Transverse colon (tissue), 4 donors: Measurements from ENCODE around the gene ZNF892. TPM values are rescaled to one million over a fixed set of nuclear protein-coding genes. Genes with fewer than 3 reads are reported as not detected.

ENCODE experiments used
- DNase-seq: peaks from one replicate; pipeline ENCODE4 v3.0.0-alpha.2; 2019
- H3K27ac ChIP-seq, 4 donors: fragments of 200-600 bp; sonication (generic); 2 replicates each; pipeline ENCODE4 v1.5.1; 2016 to 2018; ENCODE audit warnings: inconsistent platforms in 4 of 4
- H3K27me3 ChIP-seq: fragments of 200-600 bp; sonication (generic); 2 replicates; pipeline ENCODE4 v1.5.1; 2017; ENCODE audit warnings: inconsistent platforms
- H3K36me3 ChIP-seq, 4 donors: fragments of 200-600 bp; sonication (generic); 2 replicates each; pipeline ENCODE4 v1.5.1; 2017 to 2019; ENCODE audit warnings: inconsistent platforms in 4 of 4
- H3K4me1 ChIP-seq, 4 donors: fragments of 200-600 bp; sonication (generic); 2 replicates each; pipeline ENCODE4 v1.5.1; 2017 to 2020; ENCODE audit warnings: inconsistent platforms in 4 of 4
- H3K4me3 ChIP-seq, 4 donors: fragments of 200-600 bp; sonication (generic); 1 replicate in 1 of 4; 2 replicates in 3 of 4; pipeline versions ENCODE4 v1.5.1 to v1.6.1; 2017 to 2019; ENCODE audit warnings: inconsistent platforms in 4 of 4
- H3K9me3 ChIP-seq, 2 donors: fragments of 200-600 bp; sonication (generic); 2 replicates each; pipeline ENCODE4 v1.5.1; 2017 to 2019; ENCODE audit warnings: inconsistent platforms in 2 of 2
- EP300 ChIP-seq: sonication (generic); formaldehyde crosslinking; IDR thresholded peaks from one replicate; pipeline ENCODE4 v1.6.1; 2017; ENCODE audit warnings: antibody characterized with exemption, low read depth
- POLR2A ChIP-seq: fragments of 450-650 bp; IDR thresholded peaks from one replicate; pipeline ENCODE4 v1.6.1; 2016; ENCODE audit warnings: antibody characterized with exemption, mild to moderate bottlenecking, moderate library complexity
- POLR2AphosphoS5 ChIP-seq, 3 donors: sonication (generic); formaldehyde crosslinking; IDR thresholded peaks; one replicate each; pipeline ENCODE4 v1.6.1; 2016; ENCODE audit warnings: antibody characterized with exemption in 3 of 3
- WGBS, 2 donors: methylation state at CpG; one replicate each; pipeline ENCODE4 v1.1.5; 2018; ENCODE audit warnings: low coverage in 1 of 2; 5-methylcytosine and 5-hydroxymethylcytosine counted together
- in situ Hi-C, 4 donors: fragments of 200-750 bp; cut with MboI; loops; one replicate each; pipeline versions ENCODE4 v1.15.0 to v1.15.1; 2017; ENCODE audit warnings: low sequenced_read_pairs in 3 of 4, low pct_ligation_motif_present in 1 of 4, low pct_unique_long_range_greater_than_20kb in 1 of 4
- intact Hi-C: fragments of 100-400 bp; cut with DNase I; formaldehyde crosslinking; loops from one replicate; pipeline ENCODE4 v1.15.1; 2023; ENCODE audit warnings: low total_unique reads
- total RNA-seq, 4 donors: library from RNA; depleted of rRNA; stranded (reverse); fragments of >200 nt; gene quantifications; one replicate each; pipeline ENCODE4 v1.1.0, GENCODE V29; 2016
- TF ChIP-seq, protein P1 (sequence below), 5 experiments: fragments of 200-600 bp in 3 of 5; fragments of 450-650 bp in 2 of 5; sonication (generic) in 3 of 5; IDR thresholded peaks; 1 replicate in 2 of 5; 2 replicates in 3 of 5; pipeline ENCODE4 v1.5.1; 2016 to 2017; ENCODE audit warnings: antibody characterized with exemption in 5 of 5, inconsistent platforms in 3 of 5, mild to moderate bottlenecking in 2 of 5, moderate library complexity in 1 of 5

ZNF892 gene
- 1 to 10 TPM in 3 of 4 donors, not detected in 1; 3.4 to 6.8 (median 3.5) TPM for total RNA-seq

DNA sequence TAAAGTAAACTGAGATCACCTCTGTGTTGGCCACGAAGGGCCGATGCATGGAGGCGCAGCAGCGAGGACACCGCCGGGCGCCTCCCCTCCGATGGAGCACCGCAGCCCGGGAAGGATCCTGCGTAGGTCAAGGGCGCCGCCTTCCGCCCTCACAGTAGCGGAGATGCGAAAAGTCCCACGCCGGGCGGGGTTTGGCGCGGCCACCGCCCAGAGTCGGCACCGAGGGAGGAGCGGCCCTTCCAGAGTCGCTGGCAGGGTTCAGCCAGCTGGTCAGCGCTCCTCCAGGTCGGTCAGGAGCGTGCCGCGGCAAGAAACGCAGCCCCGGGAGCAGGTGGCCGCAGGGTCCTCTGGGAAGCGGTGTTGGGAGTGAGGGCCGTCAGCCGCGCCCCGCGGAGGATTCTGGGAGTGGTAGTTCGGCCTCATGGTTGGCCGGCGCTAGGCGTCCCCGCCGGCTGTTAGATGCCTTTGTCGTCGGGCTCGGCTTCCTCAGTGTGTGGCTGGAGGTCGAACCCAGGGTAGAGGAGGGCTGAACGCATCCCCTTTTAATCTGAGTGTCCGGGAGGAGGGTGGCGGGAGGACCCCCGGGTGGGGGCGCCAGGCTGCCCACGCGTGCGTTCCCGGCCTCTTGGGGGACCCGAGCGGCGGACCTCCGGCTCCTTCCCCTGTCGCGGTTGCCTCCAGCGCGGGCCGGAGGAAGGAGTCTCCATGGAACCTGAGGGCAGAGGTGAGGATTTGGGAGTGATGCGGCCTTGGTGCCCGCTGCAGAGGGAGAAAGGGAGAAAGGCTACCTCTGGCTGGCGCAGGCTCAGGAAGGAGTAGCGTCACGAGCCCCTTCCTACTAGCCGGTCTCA lies at the start of gene ZNF892:
Gene ZNF892 (plus strand): TSS at position 411 of the 851 bp plus-strand sequence. CDS start 295 bp downstream, at position 706.
- 5% methylated on average over 47 of the region's 74 CpGs; no CpG with 5 or more reads in 1 of the 2 donors for WGBS, 2 donors
- H3K4me1 ChIP-seq = peaks cover 0 to 21% (median 5%) of the 10 kb centered on the region in 4 donors
- H3K27ac ChIP-seq = peak within 1 kb of the TSS; percentile 87 to 94 (median 90)
- peaks cover 0 to 21% (median 10%) of the 10 kb centered on the region in 4 donors for H3K36me3 ChIP-seq
- H3K9me3 ChIP-seq = peaks cover 19 to 22% of the 10 kb centered on the region in 2 donors
- peak within 1 kb of the TSS; percentile 50 to 79 (median 64) for H3K4me3 ChIP-seq
- in situ Hi-C loops = no loop called here
- peak; percentile 94 for DNase-seq
- H3K27me3 ChIP-seq = no peaks in the 10 kb centered on the region
- intact Hi-C loops = loop anchor here (10.0 kb wide), 1 partner anchor 127 kb away; no protein-coding TSS in a partner anchor
- TF ChIP-seq EP300 (no peak), POLR2AphosphoS5 (IDR thresholded peaks at IDR 0.05) (peak; percentile 40 to 87 (median 73)), POLR2A (peak; percentile 35)
- TF ChIP-seq, protein P1, sequence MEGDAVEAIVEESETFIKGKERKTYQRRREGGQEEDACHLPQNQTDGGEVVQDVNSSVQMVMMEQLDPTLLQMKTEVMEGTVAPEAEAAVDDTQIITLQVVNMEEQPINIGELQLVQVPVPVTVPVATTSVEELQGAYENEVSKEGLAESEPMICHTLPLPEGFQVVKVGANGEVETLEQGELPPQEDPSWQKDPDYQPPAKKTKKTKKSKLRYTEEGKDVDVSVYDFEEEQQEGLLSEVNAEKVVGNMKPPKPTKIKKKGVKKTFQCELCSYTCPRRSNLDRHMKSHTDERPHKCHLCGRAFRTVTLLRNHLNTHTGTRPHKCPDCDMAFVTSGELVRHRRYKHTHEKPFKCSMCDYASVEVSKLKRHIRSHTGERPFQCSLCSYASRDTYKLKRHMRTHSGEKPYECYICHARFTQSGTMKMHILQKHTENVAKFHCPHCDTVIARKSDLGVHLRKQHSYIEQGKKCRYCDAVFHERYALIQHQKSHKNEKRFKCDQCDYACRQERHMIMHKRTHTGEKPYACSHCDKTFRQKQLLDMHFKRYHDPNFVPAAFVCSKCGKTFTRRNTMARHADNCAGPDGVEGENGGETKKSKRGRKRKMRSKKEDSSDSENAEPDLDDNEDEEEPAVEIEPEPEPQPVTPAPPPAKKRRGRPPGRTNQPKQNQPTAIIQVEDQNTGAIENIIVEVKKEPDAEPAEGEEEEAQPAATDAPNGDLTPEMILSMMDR (IDR thresholded peaks at IDR 0.05) = peak in 4 of 5 experiments; percentile 11 to 30 (median 26)

DNA sequence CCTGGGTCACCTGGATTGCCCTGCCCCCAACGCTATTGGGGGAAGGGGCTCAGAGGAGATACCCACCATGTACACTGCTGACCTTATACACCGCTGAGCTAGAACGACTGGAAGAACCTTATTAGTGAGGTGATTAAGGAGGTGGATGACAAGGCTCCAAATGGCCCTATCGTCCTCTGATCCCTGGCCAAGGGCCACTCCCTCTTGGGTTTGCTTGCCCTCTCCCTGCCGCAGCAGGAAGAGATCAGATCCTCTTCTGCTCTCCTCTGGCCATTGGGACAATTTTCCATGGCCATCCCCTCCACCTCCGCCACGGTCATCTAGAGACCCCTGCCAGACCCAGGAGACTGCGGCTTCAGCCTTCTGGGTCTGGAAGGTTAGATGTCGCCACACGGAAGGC lies 48.9 kb upstream of the ZNF892 start:
- no peaks in the 10 kb centered on the region for H3K27me3 ChIP-seq
- DNase-seq = peak; percentile 25
- H3K4me3 ChIP-seq = peak overlapping the region; percentile 55 to 90 (median 71)
- intact Hi-C loops = no loop called here
- H3K4me1 ChIP-seq = peaks cover 8 to 13% (median 11%) of the 10 kb centered on the region in 4 donors
- peak overlapping the region; percentile 67 to 89 (median 84) for H3K27ac ChIP-seq
- WGBS, 2 donors = 69% methylated on average over 10 of the region's 10 CpGs; no CpG with 5 or more reads in 1 of the 2 donors
- peaks cover 4 to 7% of the 10 kb centered on the region in 2 donors for H3K9me3 ChIP-seq
- TF ChIP-seq, protein P1 (IDR thresholded peaks at IDR 0.05) = no peak
- TF ChIP-seq POLR2A (peak; percentile 22), POLR2AphosphoS5 (IDR thresholded peaks at IDR 0.05) (peak in 1 of 3 donors; percentile 38), EP300 (no peak)
- in situ Hi-C loops = no loop called here
- peaks cover 0 to 30% (median 13%) of the 10 kb centered on the region in 4 donors for H3K36me3 ChIP-seq

- in situ Hi-C loops = no loop called here
- H3K9me3 ChIP-seq = peaks cover 1 to 4% of the 10 kb centered on the region in 2 donors
- H3K4me1 ChIP-seq = peaks cover 10 to 16% (median 12%) of the 10 kb centered on the region in 4 donors
- TF ChIP-seq POLR2AphosphoS5 (IDR thresholded peaks at IDR 0.05) = peak in 1 of 3 donors; percentile 5
- TF ChIP-seq, protein P1 (IDR thresholded peaks at IDR 0.05) = no peak
- no peak for TF ChIP-seq EP300
- H3K4me3 ChIP-seq = peak overlapping the region; percentile 55 to 90 (median 71)
- no peaks in the 10 kb centered on the region for H3K27me3 ChIP-seq
- H3K36me3 ChIP-seq = peaks cover 0 to 26% (median 10%) of the 10 kb centered on the region in 4 donors
- intact Hi-C loops = no loop called here
- H3K27ac ChIP-seq = peak overlapping the region; percentile 67 to 89 (median 84)
- 5% methylated on average over 30 of the region's 58 CpGs; no CpG with 5 or more reads in 1 of the 2 donors for WGBS, 2 donors
- peak; percentile 44 for DNase-seq
These were observed 48.3 kb upstream of the ZNF892 start for GRCh38 chr2:95158891-95159619.
